GM19397 (cell line): ENCODE measurements around the gene PRDM12.
"Not testable (repeated sequence)": the region's sequence is repeated elsewhere in the genome, so short reads cannot be mapped to it uniquely, and the experiment has no call there.

Experiments used
- ATAC-seq: cut with Tn5 transposase; IDR thresholded peaks from one replicate; pipeline ENCODE4 v1.9.1; 2021; ENCODE audit warnings: mild to moderate bottlenecking, moderate library complexity; ENCODE audit not compliant: unreplicated experiment

The PRDM12 gene

DNA sequence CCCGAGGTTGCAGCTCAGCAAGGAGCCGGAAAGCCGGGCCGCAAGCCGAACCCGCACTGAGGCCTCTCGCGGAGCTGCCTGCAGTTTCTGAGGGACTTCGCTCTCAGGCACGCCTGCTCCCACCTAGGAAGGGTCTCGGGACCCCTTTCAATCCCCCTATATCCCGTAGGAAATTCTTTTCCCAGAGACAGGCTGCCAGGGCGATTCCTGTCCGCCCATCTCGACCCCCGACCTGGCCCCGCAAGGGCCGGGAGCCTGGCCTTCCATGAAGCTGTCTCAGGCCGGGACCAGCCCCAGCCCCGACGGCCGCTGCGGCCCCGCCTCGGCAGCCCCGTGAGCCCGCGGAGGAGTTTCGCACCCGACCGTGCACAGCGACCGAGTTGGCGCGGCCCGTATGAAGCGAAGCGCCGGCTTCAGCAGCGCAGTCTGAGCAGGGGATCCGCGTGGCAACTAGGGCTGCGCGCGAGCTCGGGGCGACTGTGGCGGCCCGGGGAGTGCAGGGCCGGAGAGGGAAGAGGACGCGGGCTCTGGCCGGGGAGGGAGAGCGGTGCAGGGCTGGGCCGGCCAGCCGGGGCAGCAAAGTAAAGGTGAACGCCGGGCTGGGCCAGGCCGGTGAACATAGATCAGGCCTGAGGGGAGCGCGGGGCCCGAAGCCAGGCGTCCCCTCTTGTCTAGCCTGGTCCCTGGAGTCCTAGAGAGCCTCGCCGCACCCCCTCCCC is 977 bp upstream of the PRDM12 start:
- no peak for ATAC-seq

DNA sequence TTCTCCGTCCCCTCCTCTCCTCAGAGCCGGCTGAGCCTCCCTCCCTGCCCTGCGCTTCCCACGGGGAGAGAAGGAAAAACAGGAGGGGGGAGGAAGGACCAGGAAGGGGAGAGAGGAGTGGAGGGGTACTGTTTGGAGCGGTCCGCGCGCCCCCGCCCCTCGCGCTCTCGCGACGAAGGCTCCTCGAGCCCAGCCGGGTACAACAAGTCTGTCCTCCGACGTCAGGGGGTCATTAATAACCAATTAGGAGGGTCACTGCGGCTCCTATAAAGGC is 480 bp upstream of the PRDM12 start:
- ATAC-seq, result no peak

DNA sequence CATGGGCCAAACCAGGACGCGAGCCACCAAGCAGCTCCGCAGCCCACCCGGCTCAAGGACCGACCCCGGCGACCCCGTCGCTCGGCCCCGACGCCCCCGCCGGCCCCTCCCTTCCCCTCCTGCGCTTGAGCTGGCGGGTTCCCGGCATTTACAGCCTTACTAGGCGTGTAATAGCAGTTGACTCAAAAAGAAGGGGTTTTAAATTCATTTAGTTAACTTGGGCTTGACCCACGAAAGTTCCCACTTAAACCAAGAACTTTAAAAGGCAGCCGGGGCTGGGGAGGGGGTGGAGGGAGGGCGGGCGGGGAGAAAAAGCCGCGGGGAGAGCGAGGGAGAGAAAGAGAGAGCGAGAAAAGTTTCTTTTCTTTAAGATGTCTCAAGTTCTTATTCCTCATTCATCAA is 636 bp downstream of the PRDM12 start:
- ATAC-seq, result no peak

DNA sequence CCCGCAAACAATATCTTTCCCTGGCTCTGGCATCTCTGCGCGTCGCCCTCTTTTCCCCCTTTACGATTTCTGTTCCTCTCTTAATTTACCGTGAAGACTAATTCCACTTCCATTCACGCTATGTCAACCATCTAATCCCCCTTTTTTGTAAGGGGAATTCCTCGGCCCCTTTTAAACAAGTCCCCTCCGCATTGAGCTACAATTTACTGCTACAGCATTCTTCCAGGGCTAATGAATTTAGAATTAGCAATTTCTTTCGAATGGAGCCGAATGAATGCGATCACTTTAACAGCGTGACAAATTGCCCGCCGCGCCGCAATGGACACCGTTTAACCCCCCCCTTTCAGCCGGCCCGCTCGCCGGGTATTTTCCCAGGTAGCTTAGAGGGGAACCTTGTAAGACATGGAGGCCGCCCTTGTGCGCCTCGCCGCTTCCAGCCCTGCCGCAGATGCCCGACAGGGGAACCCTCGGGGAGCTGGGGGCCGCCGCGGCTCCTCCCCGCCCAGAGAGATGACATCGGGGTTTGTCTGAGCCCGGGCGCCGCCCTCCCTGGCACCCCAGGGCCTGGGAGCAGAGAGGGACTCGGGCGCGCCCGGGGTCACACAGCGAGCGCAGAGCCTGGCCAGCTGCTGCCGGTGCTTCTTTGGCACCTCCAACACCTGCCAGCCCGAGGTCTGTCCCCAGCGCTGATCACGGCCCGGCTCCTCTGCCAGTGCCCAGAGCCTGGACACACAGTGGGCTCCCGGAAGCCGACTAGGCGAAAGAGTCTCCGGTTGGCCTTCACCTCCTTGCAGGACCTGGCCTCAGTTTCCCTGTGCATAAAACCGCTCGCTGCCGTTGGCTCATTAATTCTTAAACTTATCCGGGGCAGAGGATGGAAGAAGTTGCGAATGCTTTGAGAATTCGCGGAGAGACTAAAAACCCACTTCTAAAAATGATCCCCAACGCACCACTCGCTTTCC is 1.3 kb downstream of the PRDM12 start:
- ATAC-seq, result no peak

DNA sequence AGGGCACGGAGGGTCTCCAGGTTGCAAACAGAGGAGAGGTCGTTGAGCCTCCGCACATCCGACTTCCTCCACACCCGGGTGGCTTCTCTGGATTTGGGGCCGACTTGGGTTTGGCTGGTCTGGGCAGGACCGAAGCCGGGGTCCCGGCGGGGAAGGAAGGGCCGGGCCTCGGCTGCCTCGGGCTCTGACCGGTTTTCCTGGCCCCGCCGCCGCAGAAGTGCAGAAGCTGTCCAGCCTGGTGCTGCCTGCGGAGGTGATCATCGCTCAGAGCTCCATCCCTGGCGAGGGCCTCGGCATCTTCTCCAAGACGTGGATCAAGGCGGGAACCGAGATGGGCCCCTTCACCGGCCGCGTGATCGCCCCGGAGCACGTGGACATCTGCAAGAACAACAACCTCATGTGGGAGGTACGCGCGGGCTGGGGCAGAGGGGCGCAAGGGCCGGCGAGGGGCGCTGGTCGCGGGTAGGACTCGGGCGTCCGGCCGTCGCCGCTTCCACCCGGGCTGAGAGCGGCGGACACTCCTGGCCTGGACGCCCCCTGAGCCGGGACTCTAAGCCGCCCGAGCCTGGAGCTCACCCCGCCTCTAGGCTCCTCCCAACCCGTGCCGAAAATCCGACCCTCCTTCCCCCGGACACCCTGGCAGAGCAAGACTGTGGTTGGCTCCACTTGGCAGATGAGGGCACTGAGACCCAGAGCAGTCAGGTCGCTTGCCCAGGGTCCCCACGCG is 2.2 kb downstream of the PRDM12 start:
- no peak for ATAC-seq

DNA sequence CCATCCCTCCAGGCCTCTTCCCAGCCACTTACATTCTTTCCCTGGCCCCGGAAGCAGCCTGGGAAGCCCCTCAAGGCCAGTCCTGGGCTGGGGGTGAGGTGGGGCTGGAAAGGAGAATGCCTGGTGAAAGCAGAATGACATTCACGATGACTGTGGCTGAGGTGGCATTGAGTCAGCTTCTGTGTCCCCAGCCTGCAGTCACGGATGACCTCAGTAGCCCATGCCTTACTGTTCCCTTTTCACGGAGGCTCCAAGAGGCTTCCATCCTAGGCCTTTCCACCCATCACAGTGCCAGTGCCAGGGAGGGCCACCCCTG is 2.7 kb downstream of the PRDM12 start:
- no peak for ATAC-seq

DNA sequence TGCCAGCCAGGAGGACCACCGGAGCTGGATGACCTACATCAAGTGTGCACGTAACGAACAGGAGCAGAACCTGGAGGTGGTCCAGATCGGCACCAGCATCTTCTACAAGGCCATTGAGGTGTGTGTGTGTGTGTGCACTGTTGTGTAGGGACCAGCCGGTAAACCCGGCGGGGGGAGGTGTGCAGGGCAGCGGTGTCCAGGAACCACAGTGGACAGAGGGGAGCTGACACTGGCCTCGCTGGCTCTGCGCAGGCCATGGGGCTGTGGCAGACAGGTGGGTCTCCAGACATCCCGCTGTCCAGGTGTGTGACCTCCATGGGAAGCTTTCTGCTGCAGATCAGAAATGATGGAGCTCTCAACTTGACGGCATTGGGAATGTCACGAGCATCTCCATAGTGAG is 3.8 kb downstream of the PRDM12 start:
- ATAC-seq, result no peak

DNA sequence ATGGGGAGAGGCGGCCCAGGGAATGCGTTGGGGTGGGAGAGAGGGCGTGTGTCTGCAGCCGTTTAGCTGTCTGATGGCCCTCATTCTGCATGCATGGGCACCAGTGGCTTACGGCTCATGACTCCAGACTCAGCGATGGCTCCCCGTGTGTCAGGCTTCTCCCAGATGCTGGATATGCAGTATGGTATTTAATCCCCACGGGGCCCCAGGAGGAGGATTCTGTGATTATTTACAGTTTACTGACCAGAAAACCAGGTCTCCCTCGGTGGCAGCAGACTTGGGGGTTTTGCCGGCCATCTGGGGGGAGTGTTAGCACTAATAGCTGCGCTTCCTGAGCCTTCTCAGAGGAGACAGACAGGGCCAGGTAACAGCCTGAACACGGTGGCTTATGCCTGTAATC is 4.3 kb downstream of the PRDM12 start:
- ATAC-seq, result no peak

DNA sequence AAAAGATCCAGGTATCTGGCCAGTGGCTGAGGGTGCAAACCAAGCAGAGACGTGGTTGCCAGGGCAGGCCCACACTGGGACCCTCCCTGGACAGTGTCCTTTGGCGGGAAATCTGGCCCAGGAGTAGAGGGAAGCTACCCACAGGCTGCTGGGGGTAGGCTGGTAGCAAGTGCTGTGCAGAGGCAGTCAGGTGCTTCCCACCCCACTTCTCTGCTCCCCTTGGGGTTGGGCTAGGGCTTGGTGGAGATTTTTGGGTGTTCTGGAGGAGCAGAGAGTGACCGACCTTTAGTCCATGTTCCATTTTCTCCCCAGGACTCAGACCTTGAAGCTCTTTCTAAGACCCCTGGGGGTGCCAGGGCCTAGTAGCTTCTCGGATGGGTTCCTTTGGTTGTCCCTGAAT is 5.6 kb downstream of the PRDM12 start:
- no peak for ATAC-seq

DNA sequence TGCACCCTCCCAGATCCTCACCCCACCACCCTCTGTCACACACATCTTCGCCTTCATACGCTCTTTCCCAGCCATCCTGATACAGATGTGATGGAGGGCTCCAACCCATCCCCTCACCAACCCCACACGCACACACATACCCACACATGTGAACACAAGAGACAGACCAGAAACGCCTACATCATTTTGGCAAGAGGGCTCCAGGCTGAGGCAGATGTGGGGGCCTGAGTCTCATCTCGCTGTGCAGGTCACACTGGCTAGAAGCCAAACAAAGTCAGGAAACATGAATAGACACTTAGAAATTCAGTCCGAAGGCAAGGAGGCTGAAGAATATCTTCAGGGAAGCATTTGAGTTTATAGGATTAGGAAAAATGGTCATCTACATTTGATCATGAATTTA is 6.2 kb downstream of the PRDM12 start:
- ATAC-seq, result no peak

DNA sequence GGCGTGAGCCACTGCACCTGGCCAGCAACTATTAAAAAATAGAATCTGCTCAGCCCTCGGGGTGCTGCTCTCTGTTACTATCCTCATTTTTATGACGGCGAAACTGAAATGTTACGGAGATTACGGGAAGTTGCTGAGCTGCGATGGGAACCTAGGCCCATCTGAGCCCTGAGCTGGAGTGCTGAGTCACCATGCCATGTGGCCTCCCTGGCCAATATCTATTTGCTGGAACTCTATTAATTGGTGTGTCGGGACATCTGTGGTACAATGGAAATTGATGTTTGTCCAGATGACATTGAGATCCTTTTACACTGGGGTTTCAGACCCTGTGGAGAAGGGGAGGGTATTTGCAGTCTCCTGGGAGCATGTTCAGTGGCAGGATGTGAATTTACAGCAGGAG is 8.1 kb downstream of the PRDM12 start:
- no peak for ATAC-seq

DNA sequence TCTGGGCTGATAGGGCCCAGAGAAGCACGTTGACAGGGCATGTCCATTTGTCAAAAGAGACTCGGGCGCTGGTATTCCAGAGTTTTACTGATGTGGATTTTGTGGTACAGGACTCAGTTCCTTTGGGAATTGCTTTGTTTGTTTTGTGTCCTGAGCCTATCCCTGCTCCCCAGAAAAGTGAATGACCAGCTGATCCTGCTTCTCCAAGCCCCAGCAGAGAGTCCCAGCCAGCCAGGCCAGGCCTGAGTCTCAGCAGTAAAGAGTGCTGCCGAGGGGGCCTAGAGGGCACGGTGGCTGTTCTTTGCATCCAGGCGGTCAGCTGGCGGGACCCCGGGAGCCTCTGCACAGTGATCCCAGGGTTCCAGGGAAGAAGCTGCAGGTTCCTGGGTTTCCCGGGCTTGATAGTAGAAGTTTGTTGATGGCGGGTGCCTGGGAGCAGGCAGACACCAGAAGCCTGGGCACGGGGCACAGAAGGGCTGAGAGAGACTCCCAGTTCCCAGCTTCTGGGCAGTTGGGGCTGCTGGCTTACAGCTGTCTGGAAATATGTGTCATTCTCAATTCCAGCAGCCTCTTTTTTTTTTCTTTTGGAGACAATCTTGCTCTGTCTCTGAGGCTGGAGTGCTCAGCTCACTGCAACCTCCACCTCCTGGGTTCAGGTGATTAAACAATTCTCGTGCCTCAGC is 8.7 kb downstream of the PRDM12 start:
- no peak for ATAC-seq

DNA sequence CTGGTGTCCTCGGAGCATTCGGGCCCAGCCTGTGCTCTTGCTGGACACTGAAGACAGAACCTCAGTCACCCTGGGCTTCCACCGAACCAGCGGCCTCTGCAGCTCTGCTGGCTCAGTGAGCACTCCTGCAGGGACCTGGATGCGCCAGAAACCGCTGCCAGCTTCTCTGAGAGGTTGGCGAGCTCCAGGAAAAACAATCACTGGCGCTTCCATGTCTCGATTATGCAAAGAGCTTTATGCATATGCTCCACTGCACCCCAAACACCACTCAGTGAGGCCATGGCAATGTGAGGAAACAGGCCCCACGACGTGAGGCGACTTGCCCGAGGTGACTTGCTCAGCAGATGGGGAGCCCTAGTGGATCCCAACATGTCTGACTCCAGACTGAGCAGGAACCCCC is 11.0 kb downstream of the PRDM12 start:
- ATAC-seq, result no peak

DNA sequence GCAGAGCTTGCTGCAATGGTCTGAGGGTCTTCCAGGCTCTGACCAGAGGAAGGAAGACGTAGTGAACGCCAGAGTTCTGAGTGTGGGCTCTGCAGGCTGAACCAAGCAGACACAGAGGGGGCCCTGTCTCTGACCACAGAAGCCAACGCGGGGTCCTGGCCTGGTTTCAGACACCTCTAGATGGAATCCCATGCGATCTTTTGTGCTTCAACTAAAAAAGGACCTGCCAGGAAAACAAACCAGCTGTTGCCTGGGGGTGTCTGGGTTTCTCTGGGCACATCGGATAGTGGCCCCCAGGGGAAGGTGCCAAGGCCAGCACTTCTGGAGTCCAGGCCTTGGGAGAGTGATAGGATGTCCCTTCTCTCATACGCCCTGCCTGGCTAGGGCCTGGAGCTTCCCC is 12.9 kb downstream of the PRDM12 start:
- no peak for ATAC-seq

DNA sequence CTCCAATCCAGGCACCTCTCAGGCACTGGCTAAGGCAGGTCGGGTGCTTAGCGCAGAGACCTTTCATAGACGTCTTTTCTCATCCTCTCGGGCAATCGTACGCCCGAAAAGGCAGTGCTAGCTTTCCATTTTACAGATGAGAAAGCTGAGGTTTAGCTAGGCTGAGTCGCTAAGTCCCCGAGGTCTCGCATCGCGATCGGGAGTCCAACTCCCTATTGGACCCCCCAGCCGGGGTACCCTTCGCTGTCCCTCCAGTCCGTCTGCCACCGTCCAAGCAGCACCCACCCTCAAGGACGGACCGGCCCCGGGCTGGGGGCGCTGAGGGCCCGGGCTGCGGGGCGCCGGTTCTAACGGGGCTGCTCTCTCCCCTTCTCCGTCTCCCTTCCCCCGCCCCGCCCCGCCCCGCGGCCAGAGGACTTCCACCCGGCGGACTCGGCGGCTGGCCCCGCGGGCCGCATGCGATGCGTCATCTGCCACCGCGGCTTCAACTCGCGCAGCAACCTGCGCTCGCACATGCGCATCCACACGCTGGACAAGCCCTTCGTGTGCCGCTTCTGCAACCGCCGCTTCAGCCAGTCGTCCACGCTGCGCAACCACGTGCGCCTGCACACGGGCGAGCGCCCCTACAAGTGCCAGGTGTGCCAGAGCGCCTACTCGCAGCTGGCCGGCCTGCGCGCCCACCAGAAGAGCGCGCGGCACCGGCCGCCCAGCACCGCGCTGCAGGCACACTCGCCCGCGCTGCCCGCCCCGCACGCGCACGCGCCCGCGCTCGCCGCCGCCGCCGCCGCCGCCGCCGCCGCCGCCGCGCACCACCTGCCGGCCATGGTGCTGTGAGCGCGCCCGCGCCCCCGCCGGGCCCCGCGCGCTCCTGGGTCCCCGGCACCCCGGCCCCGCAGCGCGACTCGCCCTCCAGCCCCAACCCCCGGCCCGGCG is 16.7 kb downstream of the PRDM12 start:
- ATAC-seq, result peak; percentile 61

DNA sequence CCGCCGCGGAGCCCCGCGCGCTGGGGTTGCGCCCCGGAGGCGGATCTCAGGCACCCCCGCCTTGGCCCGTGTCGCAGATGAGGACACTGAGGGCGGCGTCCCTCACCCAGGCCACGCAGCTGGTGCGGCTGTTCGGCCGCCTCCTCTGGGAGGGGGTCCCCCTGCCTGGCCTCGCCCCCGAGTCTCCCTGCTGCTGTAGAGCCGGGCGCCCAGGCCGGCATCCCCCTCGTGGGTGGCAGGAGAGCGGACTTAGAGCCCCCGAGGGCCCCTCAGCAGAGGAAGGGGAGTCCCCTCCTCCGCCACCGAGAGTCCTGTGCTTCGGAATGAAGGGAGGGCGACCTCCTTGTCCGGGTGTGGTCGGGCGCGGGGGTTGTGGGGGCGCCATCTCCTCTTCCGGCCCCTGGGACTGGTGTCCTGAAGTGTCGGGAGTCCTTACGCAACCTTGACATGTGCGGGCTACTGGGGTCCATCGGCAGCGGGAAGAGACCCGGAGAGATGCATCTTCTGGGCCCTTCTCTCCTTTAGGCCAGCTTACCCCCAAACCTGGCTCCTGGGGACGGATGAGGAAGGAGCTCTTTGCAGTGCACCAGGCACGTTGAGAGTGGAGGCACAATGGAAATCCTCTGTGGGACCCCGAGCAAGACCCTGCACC is 17.5 kb downstream of the PRDM12 start:
- peak; percentile 33 for ATAC-seq

DNA sequence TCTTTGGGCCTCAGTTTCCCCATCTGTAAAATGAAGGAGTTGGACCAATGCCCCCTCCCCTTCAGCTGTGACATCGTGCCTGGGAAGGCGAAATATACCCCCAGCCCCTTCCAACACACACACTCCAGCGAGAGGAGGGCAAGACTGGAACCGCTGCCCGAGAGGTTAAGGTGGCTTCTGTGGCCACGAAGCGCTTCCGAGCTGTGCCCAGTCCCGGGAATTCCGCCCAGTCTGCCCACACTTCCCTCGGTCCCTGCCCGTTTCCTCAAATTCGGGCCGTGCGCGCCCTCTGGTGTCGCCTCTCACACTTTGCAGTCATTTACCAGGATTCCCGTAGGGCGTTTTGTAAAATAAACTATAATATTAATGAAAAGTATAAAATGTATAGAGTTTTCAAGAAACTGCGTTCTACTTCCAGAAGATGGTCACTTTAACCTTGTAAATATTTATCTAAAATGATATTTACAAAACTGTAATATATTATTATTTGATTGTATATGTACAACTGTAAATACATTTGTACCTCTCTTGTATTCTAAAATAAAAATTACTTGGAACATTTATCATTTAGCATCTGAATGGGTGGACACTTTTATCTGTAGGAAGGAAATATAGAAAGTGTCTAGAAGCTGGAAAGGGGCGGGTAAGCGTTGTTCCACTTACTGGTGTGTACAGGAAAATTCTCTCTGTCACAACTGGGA is 18.2 kb downstream of the PRDM12 start:
- no peak for ATAC-seq

DNA sequence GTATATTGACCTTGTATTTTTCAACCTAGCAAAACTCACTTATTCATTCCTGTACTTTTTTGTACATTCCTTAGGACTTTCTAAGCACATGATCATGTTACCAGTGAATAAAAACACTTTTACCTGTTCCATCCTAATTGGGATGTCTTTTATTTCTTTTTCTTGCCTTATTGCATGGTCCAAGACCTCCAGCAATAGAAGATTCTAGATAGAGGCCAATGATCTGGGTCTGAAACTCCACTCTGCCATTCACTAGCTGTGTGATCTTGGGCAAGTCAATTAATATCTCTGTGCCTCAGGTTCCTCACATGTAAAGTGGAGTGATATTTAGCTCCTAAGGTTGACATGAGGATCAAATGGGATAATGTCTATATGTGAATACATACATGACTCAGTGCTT is 20.7 kb downstream of the PRDM12 start:
- ATAC-seq, result no peak

DNA sequence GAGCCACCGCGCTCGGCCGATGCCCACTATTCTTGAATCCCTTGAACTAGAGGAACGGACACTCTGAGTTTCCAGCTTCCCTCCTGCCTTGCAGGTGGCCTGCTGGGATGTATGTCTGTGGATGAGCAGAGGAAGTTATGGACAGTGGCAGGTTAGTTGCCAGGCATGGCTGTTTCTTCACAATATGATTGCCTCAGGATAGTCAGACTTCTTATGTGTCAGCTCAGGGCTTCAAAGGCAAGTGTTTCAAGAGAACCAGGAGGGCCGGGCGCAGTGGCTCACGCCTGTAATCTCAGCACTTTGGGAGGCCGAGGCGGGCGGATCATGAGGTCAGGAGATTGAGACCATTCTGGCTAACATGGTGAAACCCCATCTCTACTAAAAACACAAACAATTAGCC is 21.6 kb downstream of the PRDM12 start:
- ATAC-seq, result not testable (repeated sequence)
